GM23338 (cell line): ENCODE results near the gene SMU1. TPM values are rescaled to one million over a fixed set of nuclear protein-coding genes. Genes with fewer than 3 reads are reported as not detected.

Experiments
- ATAC-seq: fragments of 200-7000 bp; cut with Tn5 transposase; 3 replicates; pipeline ENCODE4 v1.9.1; 2020
- DNase-seq: peaks from one replicate; pipeline ENCODE4 v3.0.0-alpha.2; 2015; ENCODE audit warnings: low spot score
- H2AFZ ChIP-seq: fragments of 200-600 bp; sonication (generic); 2 replicates; pipeline ENCODE4 v1.8.0; 2016; ENCODE audit warnings: antibody characterized with exemption, mild to moderate bottlenecking, moderate library complexity
- H3F3A ChIP-seq: fragments of 200-600 bp; sonication (generic); replicated peaks from 2 replicates; pipeline ENCODE4 v1.8.0; 2017; ENCODE audit warnings: antibody characterized with exemption, mixed run types, low read depth
- H3K27ac ChIP-seq: fragments of 200-600 bp; sonication (generic); 2 replicates; pipeline ENCODE4 v1.6.1; 2016; ENCODE audit warnings: low read depth
- H3K27me3 ChIP-seq: fragments of 200-600 bp; sonication (generic); 2 replicates; pipeline ENCODE4 v1.8.0; 2016; ENCODE audit warnings: mild to moderate bottlenecking, mixed run types, moderate library complexity; ENCODE audit not compliant: insufficient read depth
- H3K36me3 ChIP-seq: fragments of 200-600 bp; sonication (generic); 2 replicates; pipeline ENCODE4 v1.8.0; 2016; ENCODE audit warnings: mild to moderate bottlenecking; ENCODE audit not compliant: insufficient read depth
- H3K4me1 ChIP-seq: fragments of 200-600 bp; sonication (generic); 2 replicates; pipeline ENCODE4 v1.8.0; 2016; ENCODE audit warnings: mild to moderate bottlenecking, moderate library complexity; ENCODE audit not compliant: insufficient read depth
- H3K4me2 ChIP-seq: fragments of 200-600 bp; sonication (generic); 2 replicates; pipeline ENCODE4 v1.7.1; 2017; ENCODE audit warnings: mixed run types
- H3K4me3 ChIP-seq: fragments of 200-600 bp; sonication (generic); 2 replicates; pipeline ENCODE4 v1.6.1; 2016; ENCODE audit warnings: mixed run types
- H3K79me2 ChIP-seq: fragments of 200-600 bp; sonication (generic); replicated peaks from 2 replicates; pipeline ENCODE4 v1.8.0; 2017; ENCODE audit warnings: mild to moderate bottlenecking; ENCODE audit not compliant: insufficient read depth
- H3K9me2 ChIP-seq: fragments of 200-600 bp; sonication (generic); 2 replicates; pipeline ENCODE4 v1.8.0; 2017; ENCODE audit not compliant: insufficient read depth
- H4K20me1 ChIP-seq: fragments of 200-600 bp; sonication (generic); replicated peaks from 2 replicates; pipeline ENCODE4 v1.8.0; 2017; ENCODE audit warnings: mild to moderate bottlenecking; ENCODE audit not compliant: insufficient read depth
- H3K27ac Mint-ChIP-seq: 2 replicates; pipeline ENCODE4 v1.8.0; 2020; ENCODE audit warnings: inconsistent platforms, mild to moderate bottlenecking, moderate library complexity, mixed read lengths
- H3K27me3 Mint-ChIP-seq: 3 replicates; pipeline ENCODE4 v1.8.0; 2022; ENCODE audit warnings: low read depth, mild to moderate bottlenecking, moderate library complexity, mixed read lengths, inconsistent platforms; ENCODE audit not compliant: insufficient read depth, poor library complexity
- H3K36me3 Mint-ChIP-seq: 3 replicates; pipeline ENCODE4 v1.8.0; 2021; ENCODE audit warnings: low read depth, mild to moderate bottlenecking, inconsistent platforms, moderate library complexity, mixed read lengths
- H3K4me1 Mint-ChIP-seq: 3 replicates; pipeline ENCODE4 v1.8.0; 2020; ENCODE audit warnings: mild to moderate bottlenecking, inconsistent platforms, mixed read lengths
- H3K4me3 Mint-ChIP-seq: 3 replicates; pipeline ENCODE4 v1.8.0; 2021; ENCODE audit warnings: moderate library complexity, mild to moderate bottlenecking, inconsistent platforms, mixed read lengths
- H3K9me3 Mint-ChIP-seq: 3 replicates; pipeline ENCODE4 v1.8.0; 2020; ENCODE audit warnings: moderate library complexity, mild to moderate bottlenecking, inconsistent platforms, mixed read lengths
- CREB1 ChIP-seq: fragments of 250-450 bp; sonication (Bioruptor Pico); IDR thresholded peaks from 2 replicates; pipeline ENCODE4 v1.5.0; 2020; ENCODE audit warnings: low read depth, mild to moderate bottlenecking, moderate library complexity
- ETS1 ChIP-seq: IDR thresholded peaks from 2 replicates; pipeline ENCODE4 v1.6.1; 2016; ENCODE audit warnings: antibody characterized with exemption
- EZH2 ChIP-seq: fragments of 200-600 bp; sonication (generic); IDR thresholded peaks from one replicate; pipeline ENCODE4 v1.8.0; 2017; ENCODE audit warnings: antibody characterized with exemption, mild to moderate bottlenecking, low read depth; ENCODE audit not compliant: unreplicated experiment
- EZH2phosphoT487 ChIP-seq: fragments of 200-600 bp; sonication (generic); IDR thresholded peaks from one replicate; pipeline ENCODE4 v1.8.1; 2018; ENCODE audit warnings: antibody characterized with exemption; ENCODE audit not compliant: unreplicated experiment
- NANOG ChIP-seq: IDR thresholded peaks from 2 replicates; pipeline ENCODE4 v1.6.1; 2016; ENCODE audit warnings: antibody characterized with exemption, borderline replicate concordance
- STAT1 ChIP-seq: IDR thresholded peaks from one replicate; pipeline ENCODE4 v1.6.1; 2016; ENCODE audit warnings: antibody characterized with exemption; ENCODE audit not compliant: unreplicated experiment
- ZNF114 ChIP-seq: fragments of 250-450 bp; sonication (Bioruptor Pico); IDR thresholded peaks from 2 replicates; pipeline ENCODE4 v1.5.0; 2020; ENCODE audit warnings: mild to moderate bottlenecking, moderate library complexity
- ZNF331 ChIP-seq: fragments of 250-450 bp; sonication (Bioruptor Pico); IDR thresholded peaks from 2 replicates; pipeline ENCODE4 v1.5.0; 2020; ENCODE audit warnings: low read depth, mild to moderate bottlenecking, moderate library complexity
- polyA plus RNA-seq: library from polyadenylated mRNA; unstranded; fragments of >200 nt; fragmentation: Nextera tagmentation; extraction: Ambion mirVana; gene quantifications from 2 replicates; pipeline ENCODE4 v1.2.1, GENCODE V29; 2016
- total RNA-seq: library from RNA; depleted of rRNA; stranded (reverse); fragments of >200 nt; shearing (Covaris generic); gene quantifications from 2 replicates; pipeline ENCODE4 v1.2.3, GENCODE V29; 2014
- TF ChIP-seq, protein P1 (sequence below), 2 experiments: fragments of 200-600 bp in 1 of 2; sonication (generic) in 1 of 2; conservative IDR thresholded peaks; 2 replicates each; pipeline versions ENCODE4 v1.5.1 to v1.6.1; 2016 to 2017; ENCODE audit warnings: antibody characterized with exemption in 2 of 2, low read depth in 2 of 2, mild to moderate bottlenecking in 2 of 2, moderate library complexity in 1 of 2

The SMU1 gene
- total and polyA plus RNA-seq, 2 experiments from 2014 or later = 14.3 to 23.8 TPM

DNA sequence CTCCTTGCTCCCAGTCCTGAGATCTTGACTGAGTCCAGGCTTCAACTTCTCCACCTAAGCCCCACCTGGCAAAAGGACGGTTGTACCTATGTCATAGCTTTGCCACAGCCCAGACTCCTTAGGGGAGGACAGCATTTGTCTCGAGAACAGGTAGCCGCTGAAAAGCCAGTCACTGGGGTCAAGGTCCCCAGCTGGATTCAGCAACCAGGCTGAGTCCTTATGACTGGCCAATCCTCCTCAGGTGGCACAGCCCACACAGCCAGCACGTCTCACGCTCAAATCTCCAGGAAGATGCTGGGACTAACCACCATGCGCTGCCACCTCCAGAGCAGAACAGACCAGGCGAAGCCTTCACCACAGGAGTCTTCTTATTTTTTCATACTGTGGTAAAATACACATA, 27.9 kb upstream of the SMU1 start:
- no peaks in the 10 kb centered on the region for H3K9me3 Mint-ChIP-seq
- H3K27ac Mint-ChIP-seq = no peak overlapping the region
- no peak for ATAC-seq

DNA sequence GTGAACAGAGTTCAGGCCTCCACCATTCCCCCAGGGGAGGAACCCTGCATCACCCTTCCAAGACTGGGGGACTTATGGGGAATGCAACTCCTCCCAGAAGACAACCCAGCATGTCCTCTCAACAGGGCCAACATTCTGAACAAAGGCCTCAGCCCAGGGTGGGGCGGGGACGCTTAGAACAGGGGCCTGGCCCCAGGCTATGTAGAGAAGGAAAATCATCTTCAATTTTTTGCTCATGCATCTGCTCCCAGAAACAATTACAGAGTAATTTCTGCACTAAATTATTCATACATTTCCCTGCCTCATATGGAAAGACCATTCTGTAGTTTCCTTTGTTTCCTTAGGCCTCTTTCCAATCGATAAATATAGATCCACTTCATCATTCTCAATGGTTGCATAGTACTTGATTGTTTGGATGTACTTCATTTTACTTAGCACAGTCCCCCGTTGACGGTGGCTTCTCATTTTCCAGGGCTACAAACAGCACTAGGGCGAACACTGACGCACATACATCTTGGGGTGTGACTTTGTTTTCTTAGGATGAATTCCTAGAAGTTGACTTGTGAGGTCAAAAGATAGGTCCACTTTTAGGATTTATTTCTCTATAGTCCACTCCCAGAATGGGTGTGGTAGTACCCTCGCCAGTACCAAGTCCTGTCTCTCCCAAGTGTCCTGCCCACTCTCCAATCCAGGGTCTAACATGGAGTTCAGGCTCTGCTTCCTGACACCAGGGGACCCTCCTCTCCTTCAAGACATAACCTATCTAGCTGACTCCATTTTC, 27.2 kb upstream of the SMU1 start:
- Histone ChIP-seq H3K4me3 (no peak overlapping the region), H3K79me2 (no peaks in the 10 kb centered on the region), H3K36me3 (no peaks in the 10 kb centered on the region), H3K27me3 (no peaks in the 10 kb centered on the region), H2AFZ (no peak overlapping the region), H3F3A (no peaks in the 10 kb centered on the region), H3K4me1 (no peaks in the 10 kb centered on the region; the same call in 1 of the 2 replicates), H4K20me1 (no peaks in the 10 kb centered on the region), H3K4me2 (no peak overlapping the region), H3K27ac (no peak overlapping the region), H3K9me2 (0 out of 2 replicates have a peak, but pooled peaks cover 9% of the 10 kb centered on the region)
- Mint-ChIP-seq H3K27ac (no peak overlapping the region), H3K4me3 (no peak overlapping the region), H3K4me1 (peaks cover 11% of the 10 kb centered on the region; the same call in 2 of the 3 replicates), H3K27me3 (peaks cover 5% of the 10 kb centered on the region), H3K9me3 (no peaks in the 10 kb centered on the region), H3K36me3 (no peaks in the 10 kb centered on the region)
- peak; percentile 18; the same call in 1 of the 3 replicates for ATAC-seq
- no peak for TF ChIP-seq STAT1
- TF ChIP-seq, protein P1, sequence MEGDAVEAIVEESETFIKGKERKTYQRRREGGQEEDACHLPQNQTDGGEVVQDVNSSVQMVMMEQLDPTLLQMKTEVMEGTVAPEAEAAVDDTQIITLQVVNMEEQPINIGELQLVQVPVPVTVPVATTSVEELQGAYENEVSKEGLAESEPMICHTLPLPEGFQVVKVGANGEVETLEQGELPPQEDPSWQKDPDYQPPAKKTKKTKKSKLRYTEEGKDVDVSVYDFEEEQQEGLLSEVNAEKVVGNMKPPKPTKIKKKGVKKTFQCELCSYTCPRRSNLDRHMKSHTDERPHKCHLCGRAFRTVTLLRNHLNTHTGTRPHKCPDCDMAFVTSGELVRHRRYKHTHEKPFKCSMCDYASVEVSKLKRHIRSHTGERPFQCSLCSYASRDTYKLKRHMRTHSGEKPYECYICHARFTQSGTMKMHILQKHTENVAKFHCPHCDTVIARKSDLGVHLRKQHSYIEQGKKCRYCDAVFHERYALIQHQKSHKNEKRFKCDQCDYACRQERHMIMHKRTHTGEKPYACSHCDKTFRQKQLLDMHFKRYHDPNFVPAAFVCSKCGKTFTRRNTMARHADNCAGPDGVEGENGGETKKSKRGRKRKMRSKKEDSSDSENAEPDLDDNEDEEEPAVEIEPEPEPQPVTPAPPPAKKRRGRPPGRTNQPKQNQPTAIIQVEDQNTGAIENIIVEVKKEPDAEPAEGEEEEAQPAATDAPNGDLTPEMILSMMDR (conservative IDR thresholded peaks at IDR 0.05; ENCODE audit: low read depth in 2 of 2) = peak in 1 of 2 experiments; percentile 14; a peak in 1 of 4 replicates
- no peak for DNase-seq

More for the DNA sequence above, 27.9 kb upstream of the SMU1 start:
- no peak for DNase-seq
- Histone ChIP-seq H3K9me2 (0 out of 2 replicates have a peak, but pooled peaks cover 9% of the 10 kb centered on the region), H3K27ac (no peak overlapping the region), H3F3A (no peaks in the 10 kb centered on the region), H3K36me3 (no peaks in the 10 kb centered on the region), H3K27me3 (no peaks in the 10 kb centered on the region), H3K4me1 (no peaks in the 10 kb centered on the region; the same call in 1 of the 2 replicates), H3K79me2 (no peaks in the 10 kb centered on the region), H4K20me1 (no peaks in the 10 kb centered on the region), H3K4me2 (no peak overlapping the region), H3K4me3 (no peak overlapping the region), H2AFZ (no peak overlapping the region)
- Mint-ChIP-seq H3K27me3 (peaks cover 5% of the 10 kb centered on the region), H3K4me3 (no peak overlapping the region), H3K36me3 (no peaks in the 10 kb centered on the region), H3K4me1 (peaks cover 11% of the 10 kb centered on the region; the same call in 2 of the 3 replicates)
- TF ChIP-seq ZNF331 (CRISPR knock-in tag) = no peak
- TF ChIP-seq, protein P1 (conservative IDR thresholded peaks at IDR 0.05; ENCODE audit: low read depth in 2 of 2) = no peak
- no peak for TF ChIP-seq EZH2phosphoT487
- no peak for TF ChIP-seq EZH2
- no peak for TF ChIP-seq STAT1
- no peak for TF ChIP-seq ZNF114 (CRISPR knock-in tag)
- no peak for TF ChIP-seq ETS1
- TF ChIP-seq CREB1 = no peak
- no peak for TF ChIP-seq NANOG
